Endometrial microvascular endothelial cells (primary cell): ENCODE measurements around the gene HDHD2. TPM values are rescaled to one million over a fixed set of nuclear protein-coding genes. Genes with fewer than 3 reads are reported as not detected.

Experiments
- in situ Hi-C: cut with HindIII; loops from 2 replicates; pipeline ENCODE4 v1.10.0; 2017; ENCODE audit warnings: low sequenced_read_pairs, low pct_unique_long_range_greater_than_20kb; ENCODE audit errors: inconsistent ontology term
- total RNA-seq: library from RNA; depleted of rRNA; stranded (reverse); fragments of >200 nt; gene quantifications from one replicate; pipeline ENCODE4 v1.2.3, GENCODE V29; 2015; ENCODE audit errors: inconsistent ontology term

HDHD2 gene
- total RNA-seq, 1 donor from 2014 or later = 16.3 TPM

DNA sequence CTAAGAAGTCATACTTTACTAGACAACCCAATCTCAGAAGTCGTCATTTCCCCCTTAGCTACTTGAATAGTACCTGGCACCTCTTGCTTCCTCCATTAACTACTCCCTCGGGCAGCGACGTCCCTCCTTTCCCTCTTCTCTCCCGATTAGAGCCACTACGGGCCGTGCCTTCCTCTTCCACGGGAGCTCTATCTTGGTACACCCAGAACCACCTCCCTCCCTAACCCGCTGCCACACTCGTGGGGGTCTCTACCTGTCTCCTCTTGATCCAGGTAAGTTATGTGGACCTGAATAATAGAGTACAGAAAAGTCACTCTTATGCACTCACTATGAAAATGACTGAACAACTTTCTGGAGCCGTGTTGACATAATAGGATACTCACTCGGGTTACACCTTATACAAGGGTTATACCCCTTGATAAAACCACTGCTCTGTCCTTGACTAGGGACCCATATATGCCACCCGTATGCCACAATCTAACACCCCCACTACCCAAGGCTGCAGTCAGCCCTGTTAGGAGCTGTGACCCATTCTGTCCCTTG, 595 bp upstream of the HDHD2 start:
- in situ Hi-C loops = no loop called here

DNA sequence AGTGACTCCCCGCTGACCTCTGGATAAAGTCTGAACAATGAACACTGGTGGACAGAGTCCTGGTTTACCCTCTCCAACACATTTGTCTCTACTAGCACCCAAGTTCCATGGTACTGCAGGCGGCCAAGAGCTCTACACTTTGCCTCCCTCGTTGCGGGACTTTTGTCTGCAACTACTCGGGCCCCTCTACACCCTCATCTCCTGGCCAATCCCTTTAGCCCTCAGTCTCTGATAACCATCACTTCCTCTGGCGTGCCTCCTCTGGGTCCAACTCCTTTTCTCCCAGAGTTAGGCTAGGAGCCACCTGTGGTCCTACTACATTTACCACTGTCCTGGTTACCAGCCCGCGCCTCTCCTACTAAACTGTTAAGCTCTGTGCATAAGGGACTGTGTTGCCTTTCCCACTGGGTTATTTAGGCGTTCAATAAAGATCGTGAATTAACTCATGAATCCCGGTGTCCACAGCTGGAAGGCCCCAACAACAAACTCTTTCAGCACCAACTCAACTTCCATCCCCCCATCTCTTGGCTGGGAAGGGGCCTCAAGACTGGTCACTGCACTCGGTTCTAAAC, 757 bp downstream of the HDHD2 start:
- in situ Hi-C loops = no loop called here

DNA sequence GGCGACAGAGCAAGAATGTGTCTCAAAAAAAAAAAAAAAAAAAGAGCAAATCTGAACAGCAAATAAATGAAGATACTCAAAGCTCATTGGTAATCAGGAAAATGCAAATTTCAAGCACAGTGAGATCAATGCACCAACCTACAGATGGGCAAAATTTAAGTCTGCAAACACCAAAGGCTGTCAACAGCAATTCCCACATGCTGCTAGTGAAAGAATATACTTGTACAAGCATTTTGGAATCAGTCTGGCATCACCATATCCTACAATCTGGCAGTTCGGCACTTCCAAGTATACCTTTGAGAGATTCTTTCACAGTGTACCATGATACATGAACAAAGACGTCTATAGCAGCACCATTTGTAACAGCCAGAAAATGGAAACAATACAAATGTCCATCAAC, 4.1 kb downstream of the HDHD2 start:
- in situ Hi-C loops = no loop called here

DNA sequence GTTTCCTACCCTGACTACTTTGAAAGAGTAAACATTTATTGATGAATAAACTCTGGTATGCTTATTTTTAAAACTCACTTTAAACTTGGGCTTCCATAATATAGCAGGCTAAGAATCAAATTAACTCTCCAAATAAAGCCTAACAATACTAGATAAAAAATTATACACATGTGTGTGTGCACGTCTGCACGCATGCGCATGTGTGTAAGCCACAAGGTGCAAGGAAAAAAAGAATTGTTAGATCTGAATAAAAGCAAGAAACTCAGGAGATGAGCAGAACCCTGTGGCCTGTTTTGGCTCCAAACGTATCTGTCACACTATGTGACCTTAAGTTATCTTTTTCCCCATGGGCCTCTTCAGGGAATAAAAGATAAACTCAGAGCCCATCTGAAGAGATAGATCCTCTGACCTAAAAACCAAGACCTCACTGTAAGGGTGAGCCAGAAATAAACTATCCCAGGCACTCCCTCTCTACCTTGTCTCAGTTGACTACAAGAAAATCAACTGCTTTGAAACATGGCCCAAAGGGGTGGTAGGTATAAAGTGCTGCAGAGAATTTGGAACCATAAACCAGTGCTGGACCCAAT, 6.3 kb downstream of the HDHD2 start:
- in situ Hi-C loops = no loop called here

DNA sequence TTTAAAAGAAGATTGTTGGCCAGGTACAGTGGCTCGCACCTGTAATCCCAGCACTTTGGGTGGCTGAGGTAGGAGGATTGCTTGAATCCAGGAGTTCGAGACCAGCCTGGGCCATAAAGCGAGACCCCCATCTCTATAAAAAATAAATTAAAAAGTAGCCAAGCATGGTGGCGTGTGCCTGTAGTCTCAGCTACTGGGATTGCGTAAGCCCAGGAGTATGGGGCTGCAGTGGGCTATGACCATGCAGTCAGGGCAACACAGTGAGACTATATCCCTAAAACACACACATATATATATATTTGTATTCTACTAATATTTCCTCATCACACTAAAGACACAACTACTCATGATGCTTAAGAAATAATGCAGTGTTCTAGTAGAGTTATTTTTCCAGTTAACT, 7.1 kb downstream of the HDHD2 start:
- in situ Hi-C loops = no loop called here

DNA sequence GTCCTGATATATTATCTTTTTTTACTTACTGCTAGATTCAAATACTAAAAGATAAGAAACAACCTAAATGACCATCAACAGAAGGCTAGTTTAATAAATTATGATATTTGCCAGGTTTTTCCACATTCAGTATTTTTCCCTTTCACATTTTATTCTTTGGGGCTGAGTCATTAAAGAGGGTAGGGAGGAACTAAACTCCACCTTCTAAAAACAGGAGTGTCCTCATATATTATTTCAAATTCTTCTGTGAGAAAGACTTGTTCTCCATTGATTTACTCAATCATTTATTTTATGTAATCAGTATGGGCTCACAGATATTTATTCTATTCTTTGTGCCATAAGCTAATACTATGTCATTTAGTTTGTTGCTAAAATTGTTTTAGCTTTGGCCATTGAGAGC, 9.0 kb downstream of the HDHD2 start:
- in situ Hi-C loops = no loop called here

DNA sequence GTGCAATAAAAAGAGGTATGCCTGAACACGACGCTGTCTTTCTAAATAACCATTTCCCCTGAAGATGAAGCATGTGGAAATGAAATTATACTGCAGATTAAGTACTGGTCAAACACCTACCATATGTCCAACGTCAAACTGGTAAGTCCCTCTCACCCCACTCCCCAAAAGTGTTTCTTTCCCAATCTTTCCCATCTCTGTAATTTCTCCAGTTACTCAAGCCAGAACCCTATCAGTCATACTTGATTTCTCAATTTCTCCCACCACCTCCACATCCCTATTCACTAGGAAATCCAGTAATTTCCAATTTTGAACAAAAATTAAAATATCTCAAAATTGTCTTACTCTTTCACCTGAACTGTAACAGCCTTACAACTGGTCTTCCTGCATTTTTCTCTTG, 29.2 kb downstream of the HDHD2 start:
- in situ Hi-C loops = no loop called here

DNA sequence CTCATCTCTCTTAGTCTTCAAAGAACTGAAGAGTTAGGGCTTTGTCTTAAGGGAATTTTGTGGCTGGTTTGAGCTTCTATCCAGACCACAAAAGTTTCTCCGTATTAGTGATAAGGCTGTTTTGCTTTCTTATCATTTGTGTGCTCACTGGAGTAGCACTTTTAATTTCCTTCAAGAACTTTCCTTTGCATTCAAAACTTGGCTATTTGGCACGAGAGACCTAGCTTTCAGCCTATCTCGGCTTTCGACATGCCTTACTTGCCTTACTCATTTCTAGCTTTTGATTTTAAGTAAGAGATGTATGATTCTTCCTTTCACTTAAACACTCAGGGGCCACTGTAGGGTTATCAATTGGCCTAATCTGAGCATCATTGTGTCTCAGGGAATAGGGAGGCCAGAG, 29.9 kb downstream of the HDHD2 start:
- in situ Hi-C loops = no loop called here

DNA sequence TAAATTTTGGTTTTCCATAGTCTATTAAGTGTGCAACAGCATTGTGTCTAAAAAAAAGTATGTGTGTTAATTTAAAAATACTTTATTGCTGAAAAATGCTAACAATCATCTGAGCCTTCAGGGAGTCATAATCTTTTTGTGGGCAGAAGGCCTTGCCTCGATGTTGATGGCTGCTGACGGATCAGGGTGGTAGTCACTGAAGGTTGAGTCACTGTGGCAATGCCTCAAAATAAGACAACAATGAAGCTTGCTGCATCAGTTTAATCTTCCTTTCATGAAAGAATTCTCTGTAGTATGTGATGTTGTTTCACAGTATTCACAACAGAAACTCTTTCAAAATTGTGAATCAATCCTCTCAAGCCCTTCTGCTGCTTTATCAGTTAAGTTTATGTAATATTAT, 31.3 kb downstream of the HDHD2 start:
- in situ Hi-C loops = no loop called here

DNA sequence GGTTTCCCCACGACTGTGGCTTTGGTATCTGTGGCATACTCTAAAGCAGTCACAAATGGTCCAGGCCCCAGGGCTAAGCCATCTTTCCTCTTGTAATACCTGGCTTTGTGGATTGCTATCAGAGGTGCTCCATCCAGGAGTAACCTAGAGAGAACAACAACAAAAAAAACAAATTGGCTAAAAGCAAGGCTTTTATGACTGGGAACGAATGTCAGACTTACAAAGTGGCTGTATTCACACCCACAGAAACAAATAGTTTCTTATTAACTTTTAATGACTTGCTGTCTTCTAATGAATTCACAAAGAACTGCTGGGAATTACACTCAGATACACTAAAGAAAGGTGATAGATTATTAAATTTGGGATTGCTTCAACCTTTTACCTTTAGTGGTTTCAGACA, 35.1 kb downstream of the HDHD2 start:
- in situ Hi-C loops = no loop called here

DNA sequence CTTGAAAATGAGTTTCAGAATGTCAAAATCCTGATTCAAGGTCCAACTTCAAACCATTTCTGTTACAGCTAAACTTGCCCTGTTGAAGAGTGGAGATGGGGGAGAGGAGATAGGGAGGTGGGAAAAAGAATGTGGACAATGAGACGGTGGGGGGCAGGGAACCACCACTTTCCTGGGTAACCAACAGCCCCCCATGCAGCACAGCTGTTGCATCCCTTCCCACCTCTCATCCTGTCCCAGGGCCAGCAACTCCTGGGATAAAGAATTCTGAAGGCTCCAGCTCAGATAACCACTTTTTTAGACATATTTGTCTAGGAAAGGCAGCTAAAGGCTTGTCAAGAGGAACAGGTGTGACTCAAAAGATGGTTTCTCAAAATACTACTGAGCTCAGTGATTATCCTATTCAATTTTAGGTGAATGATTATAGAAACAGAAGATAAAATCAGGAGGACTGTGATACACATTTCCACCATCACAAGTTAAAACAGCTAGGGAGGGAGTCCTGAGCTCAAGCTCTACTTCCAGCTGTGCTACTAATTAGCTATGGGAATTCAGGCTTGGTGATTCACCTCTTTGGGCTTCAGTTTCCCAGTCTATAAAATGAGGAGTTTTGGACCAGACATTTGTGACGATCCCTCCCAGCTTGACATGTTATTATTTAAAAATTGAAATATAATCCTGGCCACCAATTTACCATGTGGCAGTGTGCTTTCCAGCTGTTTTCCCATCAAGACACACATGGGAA, 36.3 kb downstream of the HDHD2 start:
- in situ Hi-C loops = no loop called here

DNA sequence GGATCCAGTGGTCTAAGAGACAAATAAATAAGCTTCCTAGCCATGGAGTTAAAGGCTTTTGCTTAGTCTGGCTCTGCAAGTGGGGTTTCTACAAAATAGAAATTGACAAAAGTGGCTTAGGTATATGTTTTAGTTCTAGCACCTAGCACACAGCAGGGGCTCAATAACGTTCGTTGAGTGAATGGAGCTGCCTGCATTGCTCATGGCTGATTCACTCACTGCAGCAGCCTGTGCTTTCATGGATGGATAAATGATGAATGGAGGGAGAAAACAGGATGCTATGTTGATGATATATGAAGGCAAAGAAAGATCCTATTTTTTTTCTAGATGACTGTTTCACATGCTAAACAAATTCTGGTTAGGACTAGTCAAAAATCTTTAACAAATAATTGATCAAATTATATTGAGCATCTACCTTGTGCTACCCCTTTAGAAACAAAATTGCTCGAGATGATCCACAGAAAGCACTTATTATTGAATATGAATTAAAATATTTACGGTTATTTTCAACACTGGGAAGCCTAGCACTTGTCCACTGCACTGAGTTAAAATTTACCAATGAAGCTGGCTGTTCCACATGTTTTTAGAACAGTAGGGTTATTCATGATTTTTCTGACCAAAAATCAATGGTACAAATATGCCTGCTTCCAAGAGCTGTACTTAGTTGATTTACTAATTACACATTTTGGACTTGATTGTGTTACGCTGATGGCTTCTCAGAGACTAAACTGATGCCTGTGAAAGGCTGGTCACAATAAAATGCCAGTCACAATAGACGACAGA, 39.6 kb downstream of the HDHD2 start:
- in situ Hi-C loops = no loop called here

DNA sequence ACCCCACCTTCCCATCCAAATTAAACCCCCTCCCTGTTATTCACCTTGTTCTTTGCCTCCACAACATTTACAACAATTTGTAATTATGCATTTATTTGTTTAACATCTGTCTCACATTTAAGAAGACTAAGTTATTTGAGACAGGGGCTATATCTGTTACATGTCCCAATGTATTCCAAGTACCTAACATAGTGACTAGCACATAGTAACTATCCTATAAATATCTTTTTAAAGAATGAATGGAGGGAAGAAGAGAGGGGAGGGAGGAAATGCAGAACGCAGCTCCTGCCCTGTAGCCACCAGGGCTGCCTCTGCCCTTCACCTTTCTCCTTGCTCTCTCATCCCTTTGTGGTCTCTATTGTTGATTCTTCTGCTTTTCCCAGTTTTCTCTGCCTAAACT, 40.6 kb downstream of the HDHD2 start:
- in situ Hi-C loops = no loop called here

DNA sequence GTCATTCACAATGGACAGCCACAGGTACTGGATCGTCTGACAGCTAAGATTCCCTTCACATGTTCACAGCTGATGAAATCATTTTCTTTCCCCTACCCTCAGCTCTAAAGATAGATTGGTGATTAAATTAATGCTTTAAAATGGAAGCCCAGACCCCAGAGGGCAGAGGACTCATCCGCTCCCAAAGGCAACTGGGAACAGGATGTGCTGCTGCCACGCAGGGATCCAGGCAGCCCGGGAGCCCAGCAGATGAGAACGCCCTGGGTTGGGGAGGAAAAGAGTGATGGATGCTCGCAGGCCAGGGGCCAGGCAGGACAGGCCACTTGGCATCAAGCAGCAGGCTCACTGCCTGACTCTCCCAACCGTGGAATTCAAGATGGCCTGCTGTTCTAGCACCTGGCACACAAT, 41.3 kb downstream of the HDHD2 start:
- in situ Hi-C loops = no loop called here

DNA sequence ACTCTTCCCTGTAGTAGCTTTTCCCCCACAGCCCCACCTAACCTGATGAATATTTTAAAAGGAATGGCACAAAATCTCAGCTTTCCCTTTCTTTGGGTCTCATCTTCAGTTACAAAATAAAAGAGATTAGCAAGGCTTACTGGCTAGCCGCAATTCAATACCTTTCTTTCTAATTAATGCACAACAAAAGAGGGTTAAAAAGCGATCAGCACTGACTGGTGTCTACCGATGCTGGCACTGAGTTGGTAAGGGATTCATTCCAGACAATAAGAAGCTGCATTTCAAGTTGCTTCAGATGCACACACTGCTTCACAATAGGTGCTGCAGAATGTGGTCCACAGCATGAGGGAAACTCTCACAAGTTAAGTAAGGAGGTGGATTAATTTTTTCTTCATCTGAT, 41.9 kb downstream of the HDHD2 start:
- in situ Hi-C loops = no loop called here

DNA sequence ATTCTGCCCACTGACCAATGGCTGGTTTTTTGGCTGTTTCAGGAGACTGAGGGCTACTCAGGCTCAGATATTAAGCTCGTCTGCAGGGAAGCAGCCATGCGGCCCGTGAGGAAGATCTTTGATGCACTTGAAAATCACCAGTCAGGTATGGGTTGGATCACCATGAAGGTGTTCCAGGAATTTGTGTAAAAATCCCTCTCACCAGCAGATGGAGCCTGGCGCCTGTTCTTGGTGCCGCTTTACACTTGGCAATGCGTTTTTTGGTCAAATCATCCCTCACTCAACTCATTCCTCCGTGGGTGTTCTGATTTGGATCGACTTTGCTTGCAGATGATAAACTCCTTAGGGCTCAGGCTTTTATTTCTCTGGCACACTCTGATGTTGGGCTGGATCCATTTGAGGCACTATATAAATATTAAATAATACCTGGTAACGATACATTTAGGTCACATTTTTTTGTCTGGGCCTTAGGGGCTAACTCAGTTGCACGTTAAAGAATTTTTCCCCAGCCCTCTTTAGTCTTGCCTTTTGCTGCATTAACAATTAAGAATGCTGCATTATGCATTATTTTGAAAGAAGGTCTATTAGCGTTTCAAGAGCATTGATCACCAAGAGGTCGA, 50.0 kb downstream of the HDHD2 start:
- in situ Hi-C loops = no loop called here

DNA sequence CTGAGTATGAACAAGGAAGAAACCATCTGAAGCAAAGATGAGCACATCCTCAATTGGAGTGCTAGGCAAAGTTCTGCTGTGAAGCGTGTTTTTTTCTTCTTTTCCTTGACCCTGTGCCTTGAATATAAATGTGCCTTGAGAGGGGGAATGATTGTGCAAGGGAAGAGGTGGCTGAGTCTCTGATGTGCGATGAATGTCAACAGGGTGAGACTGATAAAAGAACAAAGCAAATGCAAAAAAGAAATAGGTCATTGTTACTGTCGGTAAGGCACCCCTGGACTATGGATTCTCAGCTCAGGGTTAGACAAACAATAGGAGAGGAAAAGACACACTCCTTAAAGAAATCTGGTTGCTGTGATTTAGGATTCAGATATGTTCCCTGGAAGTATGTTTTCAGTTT, 54.5 kb downstream of the HDHD2 start:
- in situ Hi-C loops = no loop called here

DNA sequence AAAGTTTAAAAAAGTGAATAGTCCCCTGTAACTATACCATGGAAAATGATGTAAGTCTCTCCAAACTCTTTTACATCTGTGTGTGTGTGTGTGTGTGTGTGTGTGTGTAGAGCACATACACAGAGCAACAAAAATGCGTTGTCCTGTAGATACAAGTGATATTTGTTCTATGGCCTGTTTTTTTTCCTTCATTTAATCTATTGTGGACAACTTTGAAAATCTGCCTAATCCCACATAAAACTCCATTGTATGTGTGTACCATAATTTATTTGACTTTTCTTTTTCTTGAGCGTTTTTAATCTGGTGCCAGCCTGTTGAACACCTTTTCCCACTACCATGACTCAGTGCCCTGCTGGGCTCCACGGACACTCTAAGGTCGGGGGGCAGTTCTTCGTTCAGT, 62.6 kb downstream of the HDHD2 start:
- in situ Hi-C loops = no loop called here

DNA sequence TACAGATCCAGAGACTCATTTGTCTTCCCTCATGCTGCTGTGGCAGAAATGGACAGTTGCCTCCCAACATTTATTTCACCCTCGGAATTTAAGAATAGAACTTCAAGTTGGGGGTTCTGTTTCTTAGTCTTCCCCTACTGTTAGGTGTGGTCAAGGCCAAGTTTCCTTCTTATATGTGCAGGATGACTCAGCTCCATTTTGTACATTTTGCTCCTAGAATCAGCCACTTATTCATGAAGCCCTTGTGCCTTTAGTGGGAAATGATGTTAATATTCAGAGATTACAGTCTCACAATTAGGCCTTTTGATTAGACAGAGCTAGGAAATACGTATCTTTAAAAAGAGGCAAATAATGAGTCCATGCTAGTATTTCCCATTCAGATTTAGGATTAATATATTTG, 68.7 kb downstream of the HDHD2 start:
- in situ Hi-C loops = no loop called here
